GM12878 (cell line): Measurements from ENCODE around the gene TIGD2. TPM values are rescaled to one million over a fixed set of nuclear protein-coding genes. Genes with fewer than 3 reads are reported as not detected.

Experiments
- ATAC-seq: fragments of 200-7000 bp; cut with Tn5 transposase; 3 replicates; pipeline ENCODE4 v1.9.1; 2020; ENCODE audit warnings: mild to moderate bottlenecking, moderate library complexity
- BruUV-seq: library from RNA; stranded (reverse); fragments of 400-500 nt; replicated peaks from 2 replicates; lab custom pipeline; 2021; lab: Mats Ljungman, UMichigan
- CTCF ChIA-PET: fragments of 300-600 bp; sonication (Branson Sonifier 250); formaldehyde crosslinking; extraction: SDS; loops from one replicate; lab custom pipeline; 2021; ENCODE audit warnings: inconsistent platforms; lab: Yijun Ruan, JAX
- POLR2A ChIA-PET: fragments of 350-600 bp; formaldehyde crosslinking; extraction: SDS; loops from one replicate; lab custom pipeline; 2021; ENCODE audit warnings: inconsistent platforms; lab: Charles Lee
- RAD21 ChIA-PET: fragments of 300-600 bp; sonication (Branson Sonifier 250); formaldehyde crosslinking; loops from one replicate; lab custom pipeline; 2023; ENCODE audit warnings: antibody characterized with exemption; ENCODE audit not compliant: unreplicated experiment; lab: Charles Lee
- SMC1A ChIA-PET: fragments of 300-600 bp; sonication (Branson Sonifier 250); formaldehyde crosslinking; loops from one replicate; lab custom pipeline; 2023; ENCODE audit not compliant: unreplicated experiment, uncharacterized antibody; lab: Charles Lee
- DNase-seq: peaks from one replicate; pipeline ENCODE4 v3.0.0-alpha.2; 2011; ENCODE audit warnings: low read depth, low spot score
- FAIRE-seq: peaks from 3 replicates; lab custom pipeline; 2011; peaks lifted over from hg19 to GRCh38; lab: Jason Lieb, UNC
- H2AFZ ChIP-seq: 2 replicates; pipeline ENCODE4 v1.6.0; 2011; ENCODE audit warnings: low read depth, low read length, control low read depth; ENCODE audit not compliant: control insufficient read depth
- H3K27ac ChIP-seq: 2 replicates; pipeline ENCODE4 v1.5.1; 2011; ENCODE audit warnings: control low read depth; ENCODE audit not compliant: control insufficient read depth, insufficient read depth
- H3K27me3 ChIP-seq, 2 experiments: replicated peaks in 1 of 2; 2 replicates each; pipeline versions ENCODE4 v1.6.0 to v1.6.1; 2011; ENCODE audit warnings: low read length in 1 of 2; ENCODE audit not compliant: control insufficient read depth in 2 of 2, insufficient read depth in 2 of 2
- H3K36me3 ChIP-seq, 2 experiments: 2 replicates each; pipeline ENCODE4 v1.5.1; 2011; ENCODE audit warnings: low read length in 1 of 2; ENCODE audit not compliant: control insufficient read depth in 2 of 2, insufficient read depth in 2 of 2
- H3K4me1 ChIP-seq: 2 replicates; pipeline ENCODE4 v1.6.1; 2011; ENCODE audit warnings: mild to moderate bottlenecking, low read length, moderate library complexity, mixed read lengths; ENCODE audit not compliant: control insufficient read depth, insufficient read depth
- H3K4me2 ChIP-seq: 2 replicates; pipeline ENCODE4 v1.6.0; 2011; ENCODE audit warnings: control low read depth; ENCODE audit not compliant: control insufficient read depth, insufficient read depth
- H3K4me3 ChIP-seq: fragments of 200-600 bp; sonication (generic); 2 replicates; pipeline ENCODE4 v1.5.1; 2016
- H3K79me2 ChIP-seq: 2 replicates; pipeline ENCODE4 v1.6.0; 2011; ENCODE audit warnings: low read length; ENCODE audit not compliant: control insufficient read depth, insufficient read depth
- H3K9ac ChIP-seq: 2 replicates; pipeline ENCODE4 v1.8.0; 2011; ENCODE audit warnings: low read length, control low read depth, mixed read lengths; ENCODE audit not compliant: control insufficient read depth, insufficient read depth
- H3K9me3 ChIP-seq: replicated peaks from 3 replicates; pipeline ENCODE4 v1.5.1; 2011; ENCODE audit warnings: mild to moderate bottlenecking, low read length; ENCODE audit not compliant: control insufficient read depth, insufficient read depth
- H4K20me1 ChIP-seq: 2 replicates; pipeline ENCODE4 v1.6.0; 2011; ENCODE audit not compliant: control insufficient read depth, insufficient read depth
- MXI1 ChIP-seq: fragments of 150-350 bp; IDR thresholded peaks from 2 replicates; pipeline ENCODE4 v1.6.1; 2011; ENCODE audit warnings: low read depth, mild to moderate bottlenecking, inconsistent platforms, low read length, improper control_type of control experiment
- NFIC ChIP-seq: IDR thresholded peaks from 2 replicates; pipeline ENCODE4 v1.6.1; 2012; ENCODE audit warnings: low read depth, mild to moderate bottlenecking, inconsistent platforms, low read length, moderate library complexity
- NFYA ChIP-seq: IDR thresholded peaks from 2 replicates; pipeline ENCODE4 v1.6.1; 2011; ENCODE audit warnings: low read depth, mild to moderate bottlenecking, low read length, improper control_type of control experiment, borderline replicate concordance
- POLR2A ChIP-seq: IDR thresholded peaks from 2 replicates; pipeline ENCODE4 v1.6.1; 2011; ENCODE audit warnings: low read depth, mild to moderate bottlenecking, low read length
- RCOR1 ChIP-seq: conservative IDR thresholded peaks from 2 replicates; pipeline ENCODE4 v1.6.1; 2012; ENCODE audit warnings: low read depth, low read length, improper control_type of control experiment
- SMAD5 ChIP-seq: IDR thresholded peaks from 2 replicates; pipeline ENCODE4 v1.6.1; 2016; ENCODE audit warnings: antibody characterized with exemption, low read depth
- SREBF1 ChIP-seq: IDR thresholded peaks from 2 replicates; pipeline ENCODE4 v1.6.1; 2012; ENCODE audit warnings: mild to moderate bottlenecking, low read length
- SUZ12 ChIP-seq: fragments of 200-600 bp; sonication (generic); IDR thresholded peaks from one replicate; pipeline ENCODE4 v1.6.1; 2018; ENCODE audit warnings: antibody characterized with exemption, mild to moderate bottlenecking; ENCODE audit not compliant: unreplicated experiment
- ZBED1 ChIP-seq: IDR thresholded peaks from 2 replicates; pipeline ENCODE4 v1.6.1; 2016; ENCODE audit warnings: borderline replicate concordance
- WGBS: methylation state at CpG from one replicate; pipeline ENCODE4 v1.1.6; 2016; ENCODE audit warnings: low lambda C conversion rate; ENCODE audit not compliant: insufficient replicate concordance, insufficient coverage; ENCODE audit errors: missing lambda C conversion rate; 5-methylcytosine and 5-hydroxymethylcytosine counted together
- in situ Hi-C: fragments of 300-500 bp; cut with MboI; formaldehyde crosslinking; loops from 9 replicates; pipeline ENCODE4 v1.14.3; 2018; ENCODE audit warnings: mixed read lengths
- intact Hi-C: fragments of 100-400 bp; cut with micrococcal nuclease; formaldehyde crosslinking; loops from one replicate; pipeline ENCODE4 v1.14.2; 2022; ENCODE audit not compliant: unreplicated experiment
- polyA plus RNA-seq, 11 experiments: library from polyadenylated mRNA; depleted of rRNA in 4 of 11; unstranded in 6 of 11; stranded (reverse) in 5 of 11; fragments of >200 nt; fragmentation: Nextera tagmentation in 4 of 11; fragmentation: Illumina TruSeq in 1 of 11; extraction: Ambion mirVana in 4 of 11; extraction: Trizol in 1 of 11; gene quantifications; 1 replicate in 1 of 11; 2 replicates in 10 of 11; pipeline versions ENCODE4 v1.2.1 to v1.2.3, GENCODE V29; 2011 to 2016; ENCODE audit warnings: inconsistent platforms in 2 of 11, missing spikeins in 2 of 11, low read depth in 1 of 11
- total RNA-seq, 4 experiments: library from RNA; depleted of rRNA in 3 of 4; stranded (reverse); fragments of >200 nt in 3 of 4; fragmentation: Illumina TruSeq in 1 of 4; extraction: Trizol in 1 of 4; gene quantifications; 2 replicates each; pipeline versions ENCODE4 v1.2.1 to v1.2.3, GENCODE V29; 2013 to 2021

TIGD2 gene
- total and polyA plus RNA-seq, 10 of the 15 experiments (the other 5 are each of a cell fraction or from before 2014, with no cell fraction given) = 2.4 to 8.4 (median 5.0) TPM

- no peaks in the 10 kb centered on the region for H3K4me1 ChIP-seq
- no peaks in the 10 kb centered on the region for H3K36me3 ChIP-seq
- CTCF ChIA-PET = no interaction called here
- H3K27me3 ChIP-seq = no peaks in the 10 kb centered on the region
- intact Hi-C loops = loop anchor here (10.0 kb wide), 2 partner anchors 445 to 595 kb away; partner anchors contain the start of gene PYURF
- H3K79me2 ChIP-seq = no peaks in the 10 kb centered on the region
- H3K9ac ChIP-seq = no peak overlapping the region
- TF ChIP-seq SMAD5 = no peak
- no peak for TF ChIP-seq ZBED1
- TF ChIP-seq NFYA = no peak
- no peak for TF ChIP-seq POLR2A
- TF ChIP-seq MXI1 = no peak
- TF ChIP-seq SUZ12 = no peak
- no peak for TF ChIP-seq SREBF1
- TF ChIP-seq NFIC = no peak
- no peak for TF ChIP-seq RCOR1
- TF ChIP-seq, all 136 proteins: peak for 0
- 94% methylated on average over 3 of the region's 3 CpGs for WGBS
- Histone ChIP-seq H3K4me2 (no peak overlapping the region), H3K4me3 (no peak overlapping the region), H4K20me1 (no peaks in the 10 kb centered on the region), H2AFZ (no peak overlapping the region), H3K27ac (no peak overlapping the region), H3K9me3 (no peaks in the 10 kb centered on the region)
- ATAC-seq (no peak), DNase-seq (no peak), FAIRE-seq (no peak)
- BruUV-seq = no TSS peak
- ChIA-PET SMC1A (interaction anchor here (1.4 to 1.5 kb wide), 2 partner anchors 9 to 11 kb away, joined by 3 to 7 read pairs; no protein-coding TSS in a partner anchor), POLR2A (no interaction called here), RAD21 (no interaction called here)
- in situ Hi-C loops = loop anchor here (10.0 kb wide), 1 partner anchor 295 kb away; no protein-coding TSS in a partner anchor
These were observed 8.5 kb downstream of the TIGD2 start for GRCh38 chr4:89119836-89120235.
